ENCODE data around the gene CELA2A.
"Not testable (repeated sequence)": the region's sequence is repeated elsewhere in the genome, so short reads cannot be mapped to it uniquely, and the experiment has no call there.

The CELA2A gene

GRCh38 chr1:15471067-15471466 lies 14.5 kb downstream of the CELA2A start:
- not testable (repeated sequence) for DNase-seq

GRCh38 chr1:15471723-15472122 lies 15.2 kb downstream of the CELA2A start:
- DNase-seq, result not testable (repeated sequence)

- no peak for DNase-seq
These were observed 16.1 kb downstream of the CELA2A start for GRCh38 chr1:15472587-15472986.

GRCh38 chr1:15475752-15476314 lies 19.3 kb downstream of the CELA2A start, which contains the start of gene CELA2B:
TSS of gene CELA2B (plus strand) at chr1:15476104. CDS start at chr1:15476126, 22 bp downstream.
- no peak for DNase-seq

- no peak for DNase-seq
These were observed 20.4 kb downstream of the CELA2A start for GRCh38 chr1:15476927-15477326.

GRCh38 chr1:15477646-15478212 lies 21.2 kb downstream of the CELA2A start:
- no peak for DNase-seq

- DNase-seq, result no peak
These were observed 23.3 kb downstream of the CELA2A start for GRCh38 chr1:15479654-15480347.

GRCh38 chr1:15482455-15482854 lies 25.9 kb downstream of the CELA2A start:
- not testable (repeated sequence) for DNase-seq

- not testable (repeated sequence) for DNase-seq
These were observed 26.5 kb downstream of the CELA2A start for GRCh38 chr1:15482983-15483543.

- no peak for DNase-seq
These were observed 27.4 kb downstream of the CELA2A start for GRCh38 chr1:15483971-15484370.

GRCh38 chr1:15484443-15484842 lies 27.9 kb downstream of the CELA2A start:
- not testable (repeated sequence) for DNase-seq

- no peak for DNase-seq
These were observed 29.1 kb downstream of the CELA2A start for GRCh38 chr1:15485636-15486035.

GRCh38 chr1:15486844-15487610 lies 30.5 kb downstream of the CELA2A start:
- DNase-seq, result not testable (repeated sequence)

GRCh38 chr1:15488371-15488770 lies 31.8 kb downstream of the CELA2A start:
- no peak for DNase-seq

- no peak for DNase-seq
These were observed 32.7 kb downstream of the CELA2A start for GRCh38 chr1:15489052-15489736.

GRCh38 chr1:15491010-15491409 lies 34.5 kb downstream of the CELA2A start:
- not testable (repeated sequence) for DNase-seq

- DNase-seq, result no peak
These were observed 36.1 kb downstream of the CELA2A start for GRCh38 chr1:15492596-15492995.

GRCh38 chr1:15493869-15494390 lies 37.4 kb downstream of the CELA2A start:
- DNase-seq, result no peak

- no peak for DNase-seq
These were observed 43.9 kb downstream of the CELA2A start for GRCh38 chr1:15500184-15501178.

- DNase-seq, result peak; percentile 52 to 62
These were observed 44.9 kb downstream of the CELA2A start for GRCh38 chr1:15501208-15502032.
